CD8-positive, alpha-beta memory T cell (primary cell): ENCODE data around the gene ANKRD13D. TPM values are rescaled to one million over a fixed set of nuclear protein-coding genes. Genes with fewer than 3 reads are reported as not detected.
A peak's percentile ranks its signal among the peaks of the same experiment; 100 is the strongest.

Source experiments
- CTCF ChIA-PET: fragments of 350-600 bp; sonication (Branson Sonifier 250); formaldehyde crosslinking; loops from one replicate; lab custom pipeline; 2021; ENCODE audit warnings: antibody characterized with exemption; lab: Charles Lee
- POLR2A ChIA-PET: fragments of 350-600 bp; sonication (Branson Sonifier 250); formaldehyde crosslinking; loops from one replicate; lab custom pipeline; 2021; ENCODE audit warnings: antibody characterized with exemption; lab: Charles Lee
- DNase-seq, 5 donors: peaks; one replicate each; pipeline versions ENCODE4 v3.0.0 to v3.0.0-alpha.2; 2020 to 2022; ENCODE audit warnings: mixed read lengths in 1 of 5
- H3K27ac ChIP-seq: one replicate; pipeline ENCODE4 v1.7.0; 2013; ENCODE audit warnings: low read depth, mild to moderate bottlenecking, low read length, moderate library complexity
- H3K27me3 ChIP-seq: 2 replicates; pipeline ENCODE4 v1.7.0; 2013; ENCODE audit warnings: low read length, mild to moderate bottlenecking; ENCODE audit not compliant: insufficient read depth, poor library complexity, severe bottlenecking
- H3K36me3 ChIP-seq: 2 replicates; pipeline ENCODE4 v1.7.0; 2013; ENCODE audit warnings: mild to moderate bottlenecking, low read length, moderate library complexity; ENCODE audit not compliant: insufficient read depth
- H3K4me1 ChIP-seq: 2 replicates; pipeline ENCODE4 v1.7.0; 2013; ENCODE audit warnings: mild to moderate bottlenecking, low read length, moderate library complexity; ENCODE audit not compliant: insufficient read depth
- H3K4me3 ChIP-seq: 2 replicates; pipeline ENCODE4 v1.7.0; 2013; ENCODE audit warnings: mild to moderate bottlenecking, low read length
- H3K9me3 ChIP-seq: 2 replicates; pipeline ENCODE4 v1.7.0; 2013; ENCODE audit warnings: mild to moderate bottlenecking, low read length
- H3K27ac Mint-ChIP-seq, 8 donors: one replicate each; pipeline ENCODE4 v1.8.0; 2020 to 2021; ENCODE audit warnings: mixed read lengths in 8 of 8, mild to moderate bottlenecking in 6 of 8, inconsistent platforms in 3 of 8, moderate library complexity in 3 of 8
- H3K27me3 Mint-ChIP-seq, 2 donors: one replicate each; pipeline ENCODE4 v1.8.0; 2020 to 2021; ENCODE audit warnings: mixed read lengths in 2 of 2, mild to moderate bottlenecking in 1 of 2, moderate library complexity in 1 of 2
- H3K36me3 Mint-ChIP-seq, 3 donors: one replicate each; pipeline ENCODE4 v1.8.0; 2020 to 2021; ENCODE audit warnings: mixed read lengths in 3 of 3, inconsistent platforms in 1 of 3, mild to moderate bottlenecking in 1 of 3
- H3K4me1 Mint-ChIP-seq, 3 donors: one replicate each; pipeline ENCODE4 v1.8.0; 2020 to 2021; ENCODE audit warnings: mixed read lengths in 3 of 3, inconsistent platforms in 1 of 3, mild to moderate bottlenecking in 1 of 3
- H3K4me3 Mint-ChIP-seq, 7 donors: one replicate each; pipeline ENCODE4 v1.8.0; 2020 to 2021; ENCODE audit warnings: mixed read lengths in 7 of 7, mild to moderate bottlenecking in 6 of 7, moderate library complexity in 4 of 7, inconsistent platforms in 2 of 7
- H3K9me3 Mint-ChIP-seq, 5 donors: one replicate each; pipeline ENCODE4 v1.8.0; 2020 to 2022; ENCODE audit warnings: mixed read lengths in 5 of 5, mild to moderate bottlenecking in 3 of 5, moderate library complexity in 2 of 5, inconsistent platforms in 1 of 5
- polyA plus RNA-seq: library from polyadenylated mRNA; unstranded; fragments of 300-500 nt; fragmentation: Illumina TruSeq; gene quantifications from one replicate; pipeline ENCODE4 v1.2.3, GENCODE V29; 2021
- total RNA-seq, 2 experiments: library from RNA; stranded (reverse); gene quantifications; one replicate each; pipeline ENCODE4 v1.2.3, GENCODE V29; 2021

The ANKRD13D gene
- total and polyA plus RNA-seq, 3 experiments from 2014 or later, result 23.9 to 90.1 (median 84.9) TPM

DNA sequence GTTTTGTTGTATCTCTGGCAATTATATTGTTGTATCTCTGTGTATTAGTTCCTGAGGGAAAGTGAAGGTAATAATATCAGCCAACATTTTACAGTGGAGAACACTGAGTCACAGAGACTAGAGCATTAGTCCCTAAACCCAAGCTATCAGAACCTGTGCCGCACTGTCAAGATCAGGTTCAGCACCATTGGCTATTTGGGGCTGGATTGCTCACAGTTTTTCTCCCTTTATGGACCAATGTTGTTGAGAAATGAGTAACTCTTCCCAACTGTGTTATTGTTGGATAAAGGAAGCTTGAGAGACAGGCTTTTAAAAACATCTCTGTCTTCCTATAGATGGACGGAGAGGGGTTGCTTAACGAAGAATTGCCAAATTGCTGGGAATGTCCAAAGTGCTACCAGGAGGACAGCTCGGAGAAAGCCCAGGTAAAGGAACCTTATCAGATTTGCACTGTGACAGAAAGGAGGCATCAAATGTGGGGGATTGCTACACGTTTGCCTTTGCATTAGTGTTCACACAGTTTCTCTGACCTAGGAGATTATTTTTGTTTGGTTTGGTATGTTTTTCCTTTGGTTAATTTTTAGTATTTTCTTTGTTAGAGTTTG lies 41.1 kb upstream of the ANKRD13D start:
- no peak for DNase-seq
- Mint-ChIP-seq H3K27me3 (peaks cover 0 to 5% of the 10 kb centered on the region in 2 donors), H3K9me3 (no peaks in the 10 kb centered on the region), H3K4me3 (peak overlapping the region in 1 of 7 donors; percentile 48), H3K27ac (peak overlapping the region in 4 of 8 donors; percentile 22 to 66 (median 34)), H3K36me3 (peaks cover 10 to 95% (median 43%) of the 10 kb centered on the region in 3 donors), H3K4me1 (peaks cover 25 to 70% (median 57%) of the 10 kb centered on the region in 3 donors)
- POLR2A ChIA-PET, result interaction anchor here (0.7 kb wide), 1 partner anchor 25 kb away, joined by 7 read pairs; no protein-coding TSS in a partner anchor
- CTCF ChIA-PET, result no interaction called here
- Histone ChIP-seq H3K9me3 (no peaks in the 10 kb centered on the region), H3K4me3 (no peak overlapping the region), H3K36me3 (peaks cover 90% of the 10 kb centered on the region), H3K4me1 (peaks cover 24% of the 10 kb centered on the region), H3K27ac (no peak overlapping the region), H3K27me3 (no peaks in the 10 kb centered on the region)

GRCh38 chr11:67248653-67249052 lies 40.5 kb upstream of the ANKRD13D start:
- ChIA-PET CTCF (no interaction called here), POLR2A (no interaction called here)
- Mint-ChIP-seq H3K27ac (peak overlapping the region in 4 of 8 donors; percentile 4 to 66 (median 33)), H3K36me3 (peaks cover 12 to 95% (median 46%) of the 10 kb centered on the region in 3 donors), H3K4me1 (peaks cover 25 to 70% (median 57%) of the 10 kb centered on the region in 3 donors), H3K4me3 (no peak overlapping the region), H3K27me3 (peaks cover 0 to 5% of the 10 kb centered on the region in 2 donors), H3K9me3 (no peaks in the 10 kb centered on the region)
- Histone ChIP-seq H3K36me3 (peaks cover 92% of the 10 kb centered on the region), H3K27me3 (no peaks in the 10 kb centered on the region), H3K9me3 (no peaks in the 10 kb centered on the region), H3K27ac (no peak overlapping the region), H3K4me3 (no peak overlapping the region), H3K4me1 (peaks cover 24% of the 10 kb centered on the region)
- DNase-seq, result no peak

DNA sequence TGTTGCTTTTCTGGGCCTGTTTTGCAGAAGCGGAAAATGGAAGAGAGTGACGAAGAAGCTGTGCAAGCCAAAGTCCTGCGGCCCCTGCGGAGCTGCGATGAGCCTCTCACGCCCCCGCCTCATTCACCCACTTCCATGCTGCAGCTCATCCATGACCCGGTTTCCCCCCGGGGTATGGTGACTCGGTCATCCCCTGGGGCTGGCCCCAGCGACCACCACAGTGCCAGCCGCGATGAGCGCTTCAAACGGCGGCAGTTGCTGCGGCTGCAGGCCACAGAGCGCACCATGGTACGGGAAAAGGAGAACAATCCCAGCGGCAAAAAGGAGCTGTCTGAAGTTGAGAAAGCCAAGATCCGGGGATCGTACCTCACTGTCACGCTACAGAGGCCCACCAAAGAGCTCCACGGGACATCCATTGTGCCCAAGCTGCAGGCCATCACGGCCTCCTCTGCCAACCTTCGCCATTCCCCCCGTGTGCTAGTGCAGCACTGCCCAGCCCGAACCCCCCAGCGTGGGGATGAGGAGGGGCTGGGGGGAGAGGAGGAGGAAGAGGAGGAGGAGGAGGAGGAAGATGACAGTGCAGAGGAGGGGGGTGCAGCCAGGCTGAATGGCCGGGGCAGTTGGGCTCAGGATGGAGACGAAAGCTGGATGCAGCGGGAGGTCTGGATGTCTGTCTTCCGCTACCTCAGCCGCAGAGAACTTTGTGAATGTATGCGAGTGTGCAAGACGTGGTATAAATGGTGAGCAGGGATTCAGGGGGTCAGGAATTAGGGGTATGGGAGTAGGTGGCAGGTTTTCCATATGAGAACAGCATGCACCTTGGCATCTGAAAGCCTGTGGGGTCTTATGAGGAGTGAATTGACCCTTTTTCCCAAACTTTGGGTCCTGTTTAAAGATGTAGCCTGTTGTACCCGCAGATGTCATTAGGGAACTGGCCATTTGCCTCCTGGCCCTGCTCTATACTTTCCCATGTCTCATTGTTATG lies 38.8 kb upstream of the ANKRD13D start:
- ChIA-PET CTCF (interaction anchor here (1.5 kb wide), 1 partner anchor 11 kb away, joined by 5 read pairs; no protein-coding TSS in a partner anchor), POLR2A (interaction anchor here (0.5 kb wide), 1 partner anchor 39 kb away, joined by 3 read pairs; the partner anchor contains the start of gene ANKRD13D)
- Histone ChIP-seq H3K27me3 (no peaks in the 10 kb centered on the region), H3K4me3 (no peak overlapping the region), H3K36me3 (peaks cover 94% of the 10 kb centered on the region), H3K27ac (no peak overlapping the region), H3K9me3 (no peaks in the 10 kb centered on the region), H3K4me1 (peaks cover 20% of the 10 kb centered on the region)
- Mint-ChIP-seq H3K9me3 (no peaks in the 10 kb centered on the region), H3K27me3 (peaks cover 0 to 4% of the 10 kb centered on the region in 2 donors), H3K27ac (peak overlapping the region in 4 of 8 donors; percentile 47 to 76 (median 62)), H3K4me3 (no peak overlapping the region), H3K36me3 (peaks cover 20 to 97% (median 48%) of the 10 kb centered on the region in 3 donors), H3K4me1 (peaks cover 17 to 67% (median 48%) of the 10 kb centered on the region in 3 donors)
- no peak for DNase-seq

DNA sequence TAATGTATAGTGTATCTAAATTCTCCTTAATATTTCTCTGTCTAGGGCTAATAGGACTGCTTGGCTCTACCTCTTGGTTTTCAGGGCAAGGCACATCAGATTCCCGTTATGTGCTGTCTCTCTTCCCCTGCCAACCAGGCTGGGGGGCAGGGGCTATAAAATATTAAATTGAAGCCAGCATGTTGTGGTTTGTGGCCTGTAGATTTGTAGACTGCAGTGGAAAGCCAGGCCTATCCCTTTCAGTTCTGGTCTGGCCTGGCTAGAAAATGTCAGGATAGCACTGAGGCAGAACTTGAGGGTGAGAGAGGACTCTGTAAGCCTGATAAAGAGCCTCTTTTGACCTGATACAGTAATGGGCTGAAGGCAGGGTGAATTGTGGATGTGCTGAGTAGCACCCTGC lies 37.3 kb upstream of the ANKRD13D start:
- DNase-seq, result no peak
- no peaks in the 10 kb centered on the region for H3K9me3 Mint-ChIP-seq
- H3K4me3 Mint-ChIP-seq, result no peak overlapping the region
- ChIA-PET CTCF (interaction anchor here (1.1 to 2.7 kb wide), 3 partner anchors 11 to 102 kb away, joined by 3 to 24 read pairs (median 4); partner anchors contain the start of gene POLD4), POLR2A (interaction anchor here (0.6 to 3.0 kb wide), 2 partner anchors 12 to 47 kb away, joined by 7 to 15 read pairs; no protein-coding TSS in a partner anchor)
- H3K4me1 Mint-ChIP-seq, result peaks cover 13 to 58% (median 34%) of the 10 kb centered on the region in 3 donors
- H3K27ac Mint-ChIP-seq, result peak overlapping the region in 5 of 8 donors; percentile 45 to 81 (median 67)
- Histone ChIP-seq H3K27ac (no peak overlapping the region), H3K27me3 (no peaks in the 10 kb centered on the region), H3K36me3 (peaks cover 87% of the 10 kb centered on the region), H3K9me3 (no peaks in the 10 kb centered on the region), H3K4me3 (no peak overlapping the region), H3K4me1 (peaks cover 20% of the 10 kb centered on the region)
- peaks cover 0 to 4% of the 10 kb centered on the region in 2 donors for H3K27me3 Mint-ChIP-seq
- H3K36me3 Mint-ChIP-seq, result peaks cover 20 to 98% (median 40%) of the 10 kb centered on the region in 3 donors

DNA sequence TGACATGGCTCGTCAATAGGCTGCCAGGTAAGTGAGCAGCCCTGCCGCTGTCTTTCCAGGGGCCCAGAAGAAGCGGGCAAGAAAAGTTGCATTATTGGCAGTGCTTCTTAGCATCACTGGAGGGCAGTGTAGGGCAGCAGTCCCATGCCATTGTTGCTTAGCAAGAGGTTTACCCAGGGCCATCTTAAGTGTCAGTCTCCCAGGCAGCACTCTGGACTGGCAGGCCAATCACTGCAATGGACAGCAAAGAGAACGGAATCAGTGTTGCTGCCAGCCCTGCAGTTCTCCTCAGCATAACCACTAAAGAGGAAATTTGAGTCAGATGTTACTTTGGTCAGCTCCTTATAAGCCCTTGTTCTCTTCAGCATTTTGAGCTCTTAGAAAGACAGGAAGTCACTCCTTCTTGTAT lies 36.3 kb upstream of the ANKRD13D start:
- no peaks in the 10 kb centered on the region for H3K9me3 ChIP-seq
- no peaks in the 10 kb centered on the region for H3K27me3 ChIP-seq
- peak in 1 of 5 donors; percentile 46 for DNase-seq
- peak overlapping the region in 1 of 7 donors; percentile 41 for H3K4me3 Mint-ChIP-seq
- peaks cover 0 to 4% of the 10 kb centered on the region in 2 donors for H3K27me3 Mint-ChIP-seq
- peaks cover 82% of the 10 kb centered on the region for H3K36me3 ChIP-seq
- ChIA-PET POLR2A (interaction anchor here (1.5 to 3.0 kb wide), 2 partner anchors 13 to 25 kb away, joined by 4 to 15 read pairs; no protein-coding TSS in a partner anchor), CTCF (interaction anchor here (1.6 to 2.7 kb wide), 5 partner anchors 10 to 129 kb away, joined by 4 to 24 read pairs (median 8); partner anchors contain the start of gene POLD4)
- peak overlapping the region in 7 of 8 donors; percentile 11 to 76 (median 67) for H3K27ac Mint-ChIP-seq
- H3K36me3 Mint-ChIP-seq, result peaks cover 19 to 95% (median 39%) of the 10 kb centered on the region in 3 donors
- H3K9me3 Mint-ChIP-seq, result no peaks in the 10 kb centered on the region
- H3K4me1 ChIP-seq, result peaks cover 20% of the 10 kb centered on the region
- H3K4me1 Mint-ChIP-seq, result peaks cover 13 to 58% (median 34%) of the 10 kb centered on the region in 3 donors
- no peak overlapping the region for H3K4me3 ChIP-seq
- no peak overlapping the region for H3K27ac ChIP-seq

DNA sequence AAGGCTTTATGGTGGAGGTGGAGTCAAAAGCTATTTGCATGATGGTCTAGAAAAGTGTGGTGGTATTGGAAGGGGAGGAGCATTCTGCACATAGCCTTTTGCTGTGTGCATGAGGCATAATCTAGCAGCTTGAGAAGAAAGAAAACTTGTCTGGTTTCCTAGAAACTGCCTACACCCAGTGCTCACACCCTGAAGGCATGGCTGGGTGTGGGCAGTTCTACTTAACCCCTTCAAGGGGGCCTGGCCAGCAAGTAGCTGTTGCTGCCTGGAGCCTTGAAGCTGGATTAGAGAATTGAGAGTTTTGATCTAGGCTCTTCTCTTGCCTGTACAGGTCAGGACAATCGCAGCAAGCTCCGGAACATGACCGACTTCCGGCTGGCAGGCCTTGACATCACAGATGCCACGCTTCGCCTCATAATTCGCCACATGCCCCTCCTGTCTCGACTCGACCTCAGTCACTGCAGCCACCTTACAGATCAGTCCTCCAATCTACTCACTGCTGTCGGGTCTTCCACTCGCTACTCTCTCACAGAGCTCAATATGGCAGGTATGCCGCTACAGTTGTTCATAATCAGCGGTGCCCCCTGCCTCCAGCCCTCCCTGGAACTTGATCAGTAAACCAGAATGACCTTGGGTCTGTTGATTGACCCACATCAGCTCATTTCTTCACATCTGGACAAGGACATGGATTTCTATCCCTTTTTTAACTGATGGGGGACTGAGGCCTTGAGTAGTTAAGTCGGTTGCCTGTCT lies 35.1 kb upstream of the ANKRD13D start:
- Histone ChIP-seq H3K4me1 (peaks cover 20% of the 10 kb centered on the region), H3K36me3 (peaks cover 69% of the 10 kb centered on the region), H3K9me3 (no peaks in the 10 kb centered on the region), H3K27ac (no peak overlapping the region), H3K27me3 (no peaks in the 10 kb centered on the region), H3K4me3 (no peak overlapping the region)
- Mint-ChIP-seq H3K4me3 (no peak overlapping the region), H3K4me1 (peaks cover 15 to 59% (median 29%) of the 10 kb centered on the region in 3 donors), H3K27me3 (peaks cover 0 to 4% of the 10 kb centered on the region in 2 donors), H3K36me3 (peaks cover 14 to 83% (median 28%) of the 10 kb centered on the region in 3 donors), H3K27ac (peak overlapping the region in 6 of 8 donors; percentile 11 to 90 (median 64)), H3K9me3 (no peaks in the 10 kb centered on the region)
- DNase-seq, result no peak
- ChIA-PET CTCF (interaction anchor here (1.6 to 2.7 kb wide), 5 partner anchors 9 to 128 kb away, joined by 4 to 24 read pairs (median 8); partner anchors contain the start of gene POLD4), POLR2A (interaction anchor here (0.7 to 3.0 kb wide), 3 partner anchors 14 to 24 kb away, joined by 4 to 15 read pairs (median 4); no protein-coding TSS in a partner anchor)
